Astrocyte of the cerebellum (primary cell): ENCODE measurements around the gene MAP3K7.
A peak's percentile ranks its signal among the peaks of the same experiment; 100 is the strongest.

Source experiments
- DNase-seq: peaks from one replicate; pipeline ENCODE4 v3.0.0-alpha.2; 2011; ENCODE audit warnings: low read depth
- H3K4me3 ChIP-seq: 2 replicates; pipeline ENCODE4 v1.5.1; 2011; ENCODE audit warnings: mild to moderate bottlenecking, low read depth, low read length, moderate library complexity
- in situ Hi-C: cut with HindIII; loops from 2 replicates; pipeline ENCODE4 v1.10.0; 2017; ENCODE audit warnings: low sequenced_read_pairs
- TF ChIP-seq, protein P1 (sequence below): IDR thresholded peaks from 2 replicates; pipeline ENCODE4 v1.5.1; 2012; ENCODE audit warnings: low read length, low read depth, moderate library complexity, mild to moderate bottlenecking; ENCODE audit errors: missing control alignments

Gene MAP3K7

DNA sequence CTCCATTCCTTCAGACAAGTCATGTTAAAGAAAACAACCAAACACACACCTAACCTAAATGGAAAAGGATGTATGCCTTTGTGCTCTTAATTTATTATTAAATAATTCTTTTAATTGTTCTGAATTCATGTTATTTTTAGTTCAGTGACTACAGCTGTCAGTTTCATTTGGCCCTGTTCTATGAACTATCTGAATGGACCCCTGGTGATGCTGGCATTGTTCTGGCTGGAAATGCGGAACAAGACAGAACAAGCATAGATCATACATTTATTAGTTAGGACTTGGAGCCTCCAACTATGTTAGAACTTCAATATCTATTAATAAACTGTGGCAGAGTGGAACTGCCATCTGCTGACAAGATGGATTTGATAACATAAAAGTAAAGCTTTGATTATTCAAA lies 5.7 kb downstream of the MAP3K7 start:
- TF ChIP-seq, protein P1, sequence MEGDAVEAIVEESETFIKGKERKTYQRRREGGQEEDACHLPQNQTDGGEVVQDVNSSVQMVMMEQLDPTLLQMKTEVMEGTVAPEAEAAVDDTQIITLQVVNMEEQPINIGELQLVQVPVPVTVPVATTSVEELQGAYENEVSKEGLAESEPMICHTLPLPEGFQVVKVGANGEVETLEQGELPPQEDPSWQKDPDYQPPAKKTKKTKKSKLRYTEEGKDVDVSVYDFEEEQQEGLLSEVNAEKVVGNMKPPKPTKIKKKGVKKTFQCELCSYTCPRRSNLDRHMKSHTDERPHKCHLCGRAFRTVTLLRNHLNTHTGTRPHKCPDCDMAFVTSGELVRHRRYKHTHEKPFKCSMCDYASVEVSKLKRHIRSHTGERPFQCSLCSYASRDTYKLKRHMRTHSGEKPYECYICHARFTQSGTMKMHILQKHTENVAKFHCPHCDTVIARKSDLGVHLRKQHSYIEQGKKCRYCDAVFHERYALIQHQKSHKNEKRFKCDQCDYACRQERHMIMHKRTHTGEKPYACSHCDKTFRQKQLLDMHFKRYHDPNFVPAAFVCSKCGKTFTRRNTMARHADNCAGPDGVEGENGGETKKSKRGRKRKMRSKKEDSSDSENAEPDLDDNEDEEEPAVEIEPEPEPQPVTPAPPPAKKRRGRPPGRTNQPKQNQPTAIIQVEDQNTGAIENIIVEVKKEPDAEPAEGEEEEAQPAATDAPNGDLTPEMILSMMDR = no peak
- DNase-seq = no peak
- in situ Hi-C loops = no loop called here
- H3K4me3 ChIP-seq = no peak overlapping the region

DNA sequence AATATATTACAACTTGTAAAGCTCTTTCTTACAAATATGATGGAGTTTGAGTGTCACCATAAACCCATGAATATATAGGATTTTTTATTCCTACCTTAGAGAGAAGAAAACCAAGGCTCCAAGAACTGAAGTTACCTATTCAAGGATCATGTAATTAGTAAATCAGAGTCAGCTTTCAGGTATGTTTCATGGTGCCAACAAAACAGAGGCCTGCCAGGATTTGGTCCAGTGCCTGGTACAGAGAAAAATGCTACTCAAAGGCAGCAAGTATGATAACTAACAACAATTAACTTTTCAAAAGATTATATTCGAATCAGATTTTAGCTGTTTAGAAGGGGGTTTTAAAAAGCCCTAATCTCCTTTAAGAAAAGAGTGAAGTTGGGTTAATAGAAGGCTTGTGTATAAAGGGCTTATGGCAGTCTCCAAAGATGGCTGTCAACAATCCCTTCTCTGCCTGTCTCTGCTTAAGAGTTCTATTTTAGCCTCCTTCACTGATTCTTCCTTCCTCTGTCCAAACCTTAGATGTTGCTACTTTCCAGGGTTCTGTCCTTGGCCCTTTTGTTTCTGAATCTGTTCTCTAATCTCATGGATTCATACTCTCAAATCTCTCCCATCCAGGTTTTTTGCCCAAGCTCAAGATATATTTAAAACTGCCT lies 7.8 kb downstream of the MAP3K7 start:
- in situ Hi-C loops = no loop called here
- H3K4me3 ChIP-seq = no peak overlapping the region
- DNase-seq = no peak
- TF ChIP-seq, protein P1 = no peak

DNA sequence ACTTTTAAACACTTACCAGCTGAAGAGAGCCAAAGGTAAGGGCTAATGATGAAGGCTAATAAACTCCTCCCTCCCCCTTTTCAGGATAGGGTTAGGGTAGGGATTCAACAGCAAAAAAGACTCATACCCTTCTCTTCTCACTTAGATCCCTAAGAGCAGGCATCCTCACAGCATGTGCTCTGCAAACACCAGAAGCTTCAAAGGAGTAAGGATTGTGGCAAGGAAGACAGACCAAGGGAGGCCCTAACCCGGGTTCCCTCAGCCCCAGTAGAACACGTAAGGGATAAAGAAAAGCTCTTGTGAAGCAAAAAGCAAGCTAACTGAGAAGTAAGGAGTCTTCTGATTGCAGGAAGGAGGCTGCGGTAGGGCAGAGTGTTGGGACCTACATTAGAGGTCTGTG lies 11.6 kb downstream of the MAP3K7 start:
- H3K4me3 ChIP-seq = no peak overlapping the region
- in situ Hi-C loops = no loop called here
- TF ChIP-seq, protein P1 = no peak
- no peak for DNase-seq

DNA sequence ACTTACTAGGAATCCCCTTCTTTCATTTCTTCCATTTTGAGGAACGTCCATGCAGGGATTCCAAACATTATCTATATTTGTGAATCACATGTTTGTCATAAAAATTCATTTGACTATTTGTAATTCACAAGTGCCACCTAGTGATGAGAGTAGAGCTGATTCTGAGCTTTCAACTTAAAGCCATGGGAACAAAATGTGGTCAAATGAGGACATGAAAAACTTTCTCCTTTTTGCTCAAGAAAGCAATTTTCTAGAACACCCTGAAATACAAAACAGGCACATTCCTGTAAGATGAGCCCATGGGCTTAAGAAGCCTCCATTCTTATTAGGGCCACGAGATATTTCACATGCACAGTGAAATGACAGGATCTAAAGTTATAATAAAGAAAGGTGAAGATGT lies 12.3 kb downstream of the MAP3K7 start:
- no peak overlapping the region for H3K4me3 ChIP-seq
- in situ Hi-C loops = no loop called here
- peak; percentile 32 for DNase-seq
- TF ChIP-seq, protein P1 = peak; percentile 12

DNA sequence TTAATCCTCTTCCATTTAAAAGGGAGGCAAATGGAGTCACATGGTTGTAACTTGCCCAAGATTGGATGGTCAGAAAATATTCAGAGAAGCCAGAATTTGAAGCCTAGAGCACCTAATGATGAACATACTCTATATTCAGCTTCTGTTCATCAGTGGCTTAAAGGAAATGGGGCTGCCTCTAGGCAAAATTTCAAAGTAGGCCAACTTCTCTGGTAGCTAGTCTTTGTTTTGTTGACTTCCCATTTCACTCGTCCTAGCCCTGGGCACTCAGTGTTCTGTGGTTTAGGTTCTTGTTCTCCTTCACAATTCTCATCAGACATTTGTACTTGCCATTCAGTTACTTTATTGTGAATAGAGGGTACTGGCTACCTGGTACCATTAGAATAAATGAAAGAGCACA lies 13.2 kb downstream of the MAP3K7 start:
- DNase-seq = no peak
- TF ChIP-seq, protein P1 = no peak
- in situ Hi-C loops = no loop called here
- no peak overlapping the region for H3K4me3 ChIP-seq

DNA sequence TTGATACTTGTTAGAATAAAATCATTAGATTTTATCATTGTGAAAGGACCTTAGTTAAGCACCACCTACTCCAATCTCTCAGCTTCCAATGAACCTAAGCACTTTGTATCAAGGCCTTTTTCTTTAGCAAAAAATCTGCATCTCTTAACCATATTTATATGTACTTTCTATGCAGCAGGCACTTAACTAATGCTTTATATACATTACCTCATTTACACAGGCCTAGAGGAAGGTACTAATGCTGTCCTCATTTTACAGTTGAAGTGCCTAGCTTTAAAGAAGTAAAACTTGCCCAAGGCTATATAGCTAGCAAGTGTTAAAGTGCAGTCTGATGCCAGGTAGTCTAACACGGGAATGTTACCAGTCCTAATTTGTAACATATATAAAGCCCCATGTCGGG lies 14.0 kb downstream of the MAP3K7 start:
- no peak for DNase-seq
- H3K4me3 ChIP-seq = no peak overlapping the region
- TF ChIP-seq, protein P1 = no peak
- in situ Hi-C loops = no loop called here
